ENCODE results near the gene IL15RA.
A peak's percentile ranks its signal among the peaks of the same experiment; 100 is the strongest.

IL15RA gene

GRCh38 chr10:5971886-5972285, 5.5 kb downstream of the IL15RA start:
- no peak for TF ChIP-seq CTCF (IDR thresholded peaks at IDR 0.05; ENCODE audit: insufficient read depth, low read length, poor library complexity, severe bottlenecking)
- H3K4me3 ChIP-seq (replicated peaks; ENCODE audit: low read depth, low read length), result no peak overlapping the region
- no peak for DNase-seq (ENCODE audit: extremely low read depth, insufficient read length)

GRCh38 chr10:5971315-5971832, 6.0 kb downstream of the IL15RA start:
- TF ChIP-seq CTCF (IDR thresholded peaks at IDR 0.05; ENCODE audit: insufficient read depth, low read length, poor library complexity, severe bottlenecking), result no peak
- DNase-seq (ENCODE audit: extremely low read depth, insufficient read length), result peak; percentile 32
- Histone ChIP-seq H3K27me3 (replicated peaks; ENCODE audit: control insufficient read depth, insufficient read depth, low read length) (no peaks in the 10 kb centered on the region), H3K4me3 (replicated peaks; ENCODE audit: low read depth, low read length) (no peak overlapping the region; the same call in 1 of the 2 replicates), H3K36me3 (ENCODE audit: control insufficient read depth, insufficient read depth, low read length) (peaks cover 3% of the 10 kb centered on the region)

More at GRCh38 chr10:5971886-5972285, 5.5 kb downstream of the IL15RA start:
- Histone ChIP-seq H3K36me3 (ENCODE audit: control insufficient read depth, insufficient read depth, low read length) (peaks cover 3% of the 10 kb centered on the region), H3K27me3 (replicated peaks; ENCODE audit: control insufficient read depth, insufficient read depth, low read length) (no peaks in the 10 kb centered on the region)

- H3K27me3 ChIP-seq (replicated peaks; ENCODE audit: control insufficient read depth, insufficient read depth, low read length), result no peaks in the 10 kb centered on the region
These were observed 6.8 kb downstream of the IL15RA start for GRCh38 chr10:5970527-5970926.

GRCh38 chr10:5970066-5970465, 7.3 kb downstream of the IL15RA start:
- Histone ChIP-seq H3K4me3 (replicated peaks; ENCODE audit: low read depth, low read length) (no peak overlapping the region), H3K36me3 (ENCODE audit: control insufficient read depth, insufficient read depth, low read length) (peaks cover 4% of the 10 kb centered on the region), H3K27me3 (replicated peaks; ENCODE audit: control insufficient read depth, insufficient read depth, low read length) (no peaks in the 10 kb centered on the region)
- no peak for TF ChIP-seq CTCF (IDR thresholded peaks at IDR 0.05; ENCODE audit: insufficient read depth, low read length, poor library complexity, severe bottlenecking)
- DNase-seq (ENCODE audit: extremely low read depth, insufficient read length), result no peak

More at GRCh38 chr10:5970527-5970926, 6.8 kb downstream of the IL15RA start:
- H3K4me3 ChIP-seq (replicated peaks; ENCODE audit: low read depth, low read length), result no peak overlapping the region
- peaks cover 4% of the 10 kb centered on the region for H3K36me3 ChIP-seq (ENCODE audit: control insufficient read depth, insufficient read depth, low read length)
- DNase-seq (ENCODE audit: extremely low read depth, insufficient read length), result no peak
- no peak for TF ChIP-seq CTCF (IDR thresholded peaks at IDR 0.05; ENCODE audit: insufficient read depth, low read length, poor library complexity, severe bottlenecking)

- no peak for TF ChIP-seq CTCF (IDR thresholded peaks at IDR 0.05; ENCODE audit: insufficient read depth, low read length, poor library complexity, severe bottlenecking)
- no peak overlapping the region for H3K4me3 ChIP-seq (replicated peaks; ENCODE audit: low read depth, low read length)
- H3K36me3 ChIP-seq (ENCODE audit: control insufficient read depth, insufficient read depth, low read length), result peaks cover 4% of the 10 kb centered on the region
- no peak for DNase-seq (ENCODE audit: extremely low read depth, insufficient read length)
- H3K27me3 ChIP-seq (replicated peaks; ENCODE audit: control insufficient read depth, insufficient read depth, low read length), result no peaks in the 10 kb centered on the region
These were observed 8.5 kb downstream of the IL15RA start for GRCh38 chr10:5968681-5969453.

Data from GM06990 (cell line).